A673 (cell line): ENCODE results near the gene OXCT1.
"Not testable (repeated sequence)": the region's sequence is repeated elsewhere in the genome, so short reads cannot be mapped to it uniquely, and the experiment has no call there.

Source experiments
- CTCF ChIP-seq: fragments of 300-800, 200-600 bp; sonication (generic); conservative IDR thresholded peaks from 2 replicates; pipeline ENCODE4 v1.5.1; 2017; ENCODE audit warnings: low read depth, mild to moderate bottlenecking, antibody characterized with exemption, low read length, moderate library complexity, mixed read lengths
- EZH2 ChIP-seq: fragments of 200-600 bp; sonication (generic); IDR thresholded peaks from 2 replicates; pipeline ENCODE4 v1.6.1; 2017; ENCODE audit warnings: borderline replicate concordance, low read depth, mild to moderate bottlenecking, mixed read lengths, antibody characterized with exemption, low read length; ENCODE audit not compliant: poor library complexity, severe bottlenecking

GRCh38 chr5:41729381-41729780 lies 140.8 kb downstream of the OXCT1 start:
- not testable (repeated sequence) for TF ChIP-seq CTCF, EZH2
